ENCODE data around the gene HHAT.

- TF ChIP-seq FOXM1 (IDR thresholded peaks at IDR 0.05; ENCODE audit: low read depth) (no peak), FOXM1 (CRISPR knock-in tag; IDR thresholded peaks at IDR 0.05; ENCODE audit: low read depth) (no peak), TEAD1 (CRISPR knock-in tag; IDR thresholded peaks at IDR 0.05) (no peak), MAX (CRISPR knock-in tag; IDR thresholded peaks at IDR 0.05) (no peak)
- TF ChIP-seq, protein P1, sequence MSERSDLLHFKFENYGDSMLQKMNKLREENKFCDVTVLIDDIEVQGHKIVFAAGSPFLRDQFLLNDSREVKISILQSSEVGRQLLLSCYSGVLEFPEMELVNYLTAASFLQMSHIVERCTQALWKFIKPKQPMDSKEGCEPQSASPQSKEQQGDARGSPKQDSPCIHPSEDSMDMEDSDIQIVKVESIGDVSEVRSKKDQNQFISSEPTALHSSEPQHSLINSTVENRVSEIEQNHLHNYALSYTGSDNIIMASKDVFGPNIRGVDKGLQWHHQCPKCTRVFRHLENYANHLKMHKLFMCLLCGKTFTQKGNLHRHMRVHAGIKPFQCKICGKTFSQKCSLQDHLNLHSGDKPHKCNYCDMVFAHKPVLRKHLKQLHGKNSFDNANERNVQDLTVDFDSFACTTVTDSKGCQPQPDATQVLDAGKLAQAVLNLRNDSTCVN (CRISPR knock-in tag; IDR thresholded peaks at IDR 0.05): no peak
- TF ChIP-seq, protein P2, sequence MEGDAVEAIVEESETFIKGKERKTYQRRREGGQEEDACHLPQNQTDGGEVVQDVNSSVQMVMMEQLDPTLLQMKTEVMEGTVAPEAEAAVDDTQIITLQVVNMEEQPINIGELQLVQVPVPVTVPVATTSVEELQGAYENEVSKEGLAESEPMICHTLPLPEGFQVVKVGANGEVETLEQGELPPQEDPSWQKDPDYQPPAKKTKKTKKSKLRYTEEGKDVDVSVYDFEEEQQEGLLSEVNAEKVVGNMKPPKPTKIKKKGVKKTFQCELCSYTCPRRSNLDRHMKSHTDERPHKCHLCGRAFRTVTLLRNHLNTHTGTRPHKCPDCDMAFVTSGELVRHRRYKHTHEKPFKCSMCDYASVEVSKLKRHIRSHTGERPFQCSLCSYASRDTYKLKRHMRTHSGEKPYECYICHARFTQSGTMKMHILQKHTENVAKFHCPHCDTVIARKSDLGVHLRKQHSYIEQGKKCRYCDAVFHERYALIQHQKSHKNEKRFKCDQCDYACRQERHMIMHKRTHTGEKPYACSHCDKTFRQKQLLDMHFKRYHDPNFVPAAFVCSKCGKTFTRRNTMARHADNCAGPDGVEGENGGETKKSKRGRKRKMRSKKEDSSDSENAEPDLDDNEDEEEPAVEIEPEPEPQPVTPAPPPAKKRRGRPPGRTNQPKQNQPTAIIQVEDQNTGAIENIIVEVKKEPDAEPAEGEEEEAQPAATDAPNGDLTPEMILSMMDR (IDR thresholded peaks at IDR 0.05 in 2 of 3, conservative IDR thresholded peaks at IDR 0.05 in 1 of 3; ENCODE audit: insufficient read depth in 2 of 3, low read depth in 1 of 3, low read length in 3 of 3): no peak
Observed at GRCh38 chr1:210677533-210677932, 348.8 kb downstream of the HHAT start.
